ENCODE data around the gene RAD54L. TPM values are rescaled to one million over a fixed set of nuclear protein-coding genes. Genes with fewer than 3 reads are reported as not detected.

RAD54L gene
- total RNA-seq, 4 donors from 2014 or later = 1.3 to 2.1 (median 1.5) TPM; not detected in 1

GRCh38 chr1:46298387-46298786 lies 50.8 kb downstream of the RAD54L start:
- no peak overlapping the region for H3K27ac ChIP-seq
- peaks cover 0 to 42% (median 22%) of the 10 kb centered on the region in 4 donors for H3K4me1 ChIP-seq
- H3K27me3 ChIP-seq = no peaks in the 10 kb centered on the region
- no peaks in the 10 kb centered on the region for H3K9me3 ChIP-seq
- no peak for DNase-seq (ENCODE audit: low spot score in 2 of 2)
- TF ChIP-seq, protein P1, sequence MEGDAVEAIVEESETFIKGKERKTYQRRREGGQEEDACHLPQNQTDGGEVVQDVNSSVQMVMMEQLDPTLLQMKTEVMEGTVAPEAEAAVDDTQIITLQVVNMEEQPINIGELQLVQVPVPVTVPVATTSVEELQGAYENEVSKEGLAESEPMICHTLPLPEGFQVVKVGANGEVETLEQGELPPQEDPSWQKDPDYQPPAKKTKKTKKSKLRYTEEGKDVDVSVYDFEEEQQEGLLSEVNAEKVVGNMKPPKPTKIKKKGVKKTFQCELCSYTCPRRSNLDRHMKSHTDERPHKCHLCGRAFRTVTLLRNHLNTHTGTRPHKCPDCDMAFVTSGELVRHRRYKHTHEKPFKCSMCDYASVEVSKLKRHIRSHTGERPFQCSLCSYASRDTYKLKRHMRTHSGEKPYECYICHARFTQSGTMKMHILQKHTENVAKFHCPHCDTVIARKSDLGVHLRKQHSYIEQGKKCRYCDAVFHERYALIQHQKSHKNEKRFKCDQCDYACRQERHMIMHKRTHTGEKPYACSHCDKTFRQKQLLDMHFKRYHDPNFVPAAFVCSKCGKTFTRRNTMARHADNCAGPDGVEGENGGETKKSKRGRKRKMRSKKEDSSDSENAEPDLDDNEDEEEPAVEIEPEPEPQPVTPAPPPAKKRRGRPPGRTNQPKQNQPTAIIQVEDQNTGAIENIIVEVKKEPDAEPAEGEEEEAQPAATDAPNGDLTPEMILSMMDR (IDR thresholded peaks at IDR 0.05) = no peak
- TF ChIP-seq POLR2A (IDR thresholded peaks at IDR 0.05) = no peak
- no peak for TF ChIP-seq EP300 (IDR thresholded peaks at IDR 0.05)
- H3K36me3 ChIP-seq = peaks cover 4 to 46% (median 5%) of the 10 kb centered on the region in 3 donors
- H3K4me3 ChIP-seq = no peak overlapping the region

- no peaks in the 10 kb centered on the region for H3K27me3 ChIP-seq
- TF ChIP-seq EP300 (IDR thresholded peaks at IDR 0.05) = no peak
- TF ChIP-seq POLR2A (IDR thresholded peaks at IDR 0.05) = no peak
- TF ChIP-seq, protein P1 (IDR thresholded peaks at IDR 0.05) = no peak
- WGBS, 2 donors = 24 to 28% methylated on average over 6 of the region's 6 CpGs
- H3K9me3 ChIP-seq = no peaks in the 10 kb centered on the region
- peak overlapping the region; percentile 98 to 99 (median 98) for H3K27ac ChIP-seq
- peak overlapping the region; percentile 77 to 98 (median 90) for H3K4me3 ChIP-seq
- peaks cover 0 to 60% (median 32%) of the 10 kb centered on the region in 4 donors for H3K4me1 ChIP-seq
- DNase-seq (ENCODE audit: low spot score in 2 of 2) = no peak
- peaks cover 4 to 21% (median 5%) of the 10 kb centered on the region in 3 donors for H3K36me3 ChIP-seq
Observed at GRCh38 chr1:46300673-46301405, 53.3 kb downstream of the RAD54L start.

- peak overlapping the region; percentile 98 to 99 (median 98) for H3K27ac ChIP-seq
- H3K27me3 ChIP-seq = no peaks in the 10 kb centered on the region
- no peak for DNase-seq (ENCODE audit: low spot score in 2 of 2)
- H3K36me3 ChIP-seq = peaks cover 4 to 15% (median 5%) of the 10 kb centered on the region in 3 donors
- TF ChIP-seq, protein P1 (IDR thresholded peaks at IDR 0.05) = no peak
- no peak for TF ChIP-seq EP300 (IDR thresholded peaks at IDR 0.05)
- TF ChIP-seq POLR2A (IDR thresholded peaks at IDR 0.05) = no peak
- 2 to 11% methylated on average over 17 of the region's 17 CpGs for WGBS, 2 donors
- peaks cover 0 to 66% (median 32%) of the 10 kb centered on the region in 4 donors for H3K4me1 ChIP-seq
- peak overlapping the region; percentile 77 to 98 (median 90) for H3K4me3 ChIP-seq
- H3K9me3 ChIP-seq = no peaks in the 10 kb centered on the region
Observed at GRCh38 chr1:46301406-46301807, 53.8 kb downstream of the RAD54L start.

DNA sequence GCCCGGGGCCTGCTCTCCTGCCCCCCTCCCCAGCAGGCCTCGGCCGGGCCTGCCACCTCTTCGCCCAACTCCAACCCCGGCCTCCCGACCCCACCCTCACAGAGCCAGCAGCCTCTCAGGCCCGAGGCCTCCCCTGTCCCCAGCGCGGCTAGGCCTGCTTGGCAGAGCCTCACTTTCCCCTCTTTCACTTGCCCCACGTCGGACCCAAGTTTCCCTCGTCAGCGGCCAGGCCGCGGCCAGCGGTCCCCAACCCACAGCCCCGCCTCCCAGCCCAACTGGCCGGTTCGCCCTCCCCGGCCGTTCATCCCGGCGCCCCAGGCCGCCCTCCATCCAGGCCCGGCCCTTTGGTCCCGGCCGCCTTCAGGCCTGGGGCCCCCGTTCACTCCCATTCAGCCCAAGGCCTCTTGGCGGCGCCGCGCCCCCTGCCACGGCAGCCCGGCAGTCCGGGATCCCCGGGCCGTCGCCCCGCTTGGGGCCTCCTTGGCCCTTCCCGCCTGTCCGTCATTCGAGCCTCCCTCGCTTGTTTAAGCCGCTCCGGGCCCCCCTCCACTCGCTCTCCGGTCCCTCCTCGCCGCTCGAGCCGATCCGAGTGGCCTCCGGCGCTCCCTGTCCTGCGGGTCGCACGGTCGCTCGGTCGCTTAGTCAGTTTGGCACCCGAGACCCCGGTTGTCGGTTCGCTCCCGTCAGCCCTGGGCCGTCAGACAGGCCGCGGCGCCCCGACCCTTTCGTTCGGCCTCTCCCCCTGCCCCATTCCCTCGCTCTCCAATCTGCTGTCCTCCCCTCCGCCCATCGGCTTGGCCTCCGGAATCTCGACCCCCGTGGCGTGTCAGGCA lies 54.5 kb downstream of the RAD54L start:
- Histone ChIP-seq H3K36me3 (peaks cover 2 to 9% (median 4%) of the 10 kb centered on the region in 3 donors), H3K4me1 (peaks cover 0 to 72% (median 32%) of the 10 kb centered on the region in 4 donors), H3K9me3 (no peaks in the 10 kb centered on the region), H3K4me3 (peak overlapping the region; percentile 77 to 98 (median 90)), H3K27me3 (no peaks in the 10 kb centered on the region), H3K27ac (peak overlapping the region; percentile 98 to 99 (median 98))
- WGBS, 2 donors = 0 to 1% methylated on average over 48 to 74 of the region's 79 CpGs
- DNase-seq (ENCODE audit: low spot score in 2 of 2) = peak in 1 of 2 donors; percentile 29
- peak in 1 of 2 donors; percentile 18 for TF ChIP-seq POLR2A (IDR thresholded peaks at IDR 0.05)
- TF ChIP-seq, protein P1 (IDR thresholded peaks at IDR 0.05) = peak in 2 of 5 experiments; percentile 15 to 25
- TF ChIP-seq EP300 (IDR thresholded peaks at IDR 0.05) = peak in 1 of 2 donors; percentile 27
